Activated CD4-positive, alpha-beta T cell treated with anti-CD3 and anti-CD28 coated beads for 24 hours (primary cell): ENCODE data around the gene PDCD1.
"Not testable (repeated sequence)": the region's sequence is repeated elsewhere in the genome, so short reads cannot be mapped to it uniquely, and the experiment has no call there.

Experiments
- DNase-seq, 2 donors: peaks; one replicate each; pipeline ENCODE4 v3.0.0-alpha.2; 2020; ENCODE audit warnings: low read depth in 2 of 2

PDCD1 gene

DNA sequence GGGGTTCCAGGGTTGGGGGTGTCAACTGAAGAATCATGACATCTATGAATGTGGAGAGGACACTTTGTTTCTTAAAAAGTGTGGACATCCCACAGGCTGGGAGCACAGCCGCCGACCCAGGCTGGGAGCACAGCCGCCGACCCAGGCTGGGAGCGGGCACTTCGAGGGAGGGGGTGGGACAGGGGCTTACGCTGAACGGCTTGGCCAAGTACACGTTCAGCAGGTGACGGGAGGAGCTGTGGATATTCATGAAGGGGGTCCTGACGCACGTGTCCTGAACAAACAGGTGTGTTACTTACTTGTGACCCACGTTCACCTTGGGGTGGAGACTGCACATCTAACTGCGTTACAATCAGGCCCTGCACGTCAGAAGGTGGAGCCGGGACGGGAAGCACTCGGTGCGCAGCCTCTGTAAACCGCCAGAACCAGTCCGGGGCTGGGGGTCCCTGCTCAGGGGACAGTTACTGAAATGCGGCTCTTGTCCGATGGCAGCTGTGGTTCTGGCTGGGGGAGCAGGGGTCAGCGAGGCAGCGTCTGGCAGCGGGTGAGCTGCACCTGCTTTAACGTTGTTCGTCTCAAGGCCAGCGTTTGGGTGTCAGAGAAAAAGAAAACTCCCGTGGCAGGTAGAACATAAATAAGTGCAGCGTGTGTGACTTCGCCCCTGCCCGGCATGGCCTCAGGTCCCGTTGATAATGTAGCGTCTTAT lies 58.3 kb downstream of the PDCD1 start:
- DNase-seq = not testable (repeated sequence)
